Measurements from ENCODE around the gene MSRB1. TPM values are rescaled to one million over a fixed set of nuclear protein-coding genes. Genes with fewer than 3 reads are reported as not detected.

The MSRB1 gene
- total and polyA plus RNA-seq, 4 donors, result 10.0 to 25.8 (median 17.4) TPM

- no peak overlapping the region for H3K27ac ChIP-seq (ENCODE audit: low read depth, low read length)
Observed at GRCh38 chr16:1908983-1909382, 34.0 kb downstream of the MSRB1 start.

GRCh38 chr16:1908184-1908583 lies 34.8 kb downstream of the MSRB1 start:
- Histone ChIP-seq H3K36me3 (ENCODE audit: control insufficient read depth, insufficient read depth, low read length) (no peaks in the 10 kb centered on the region), H3K27ac (ENCODE audit: low read depth, low read length) (no peak overlapping the region), H3K27me3 (ENCODE audit: control insufficient read depth, insufficient read depth, low read length) (peaks cover 16% of the 10 kb centered on the region), H3K4me1 (ENCODE audit: control insufficient read depth, insufficient read depth, low read length) (peaks cover 10% of the 10 kb centered on the region), H3K4me3 (ENCODE audit: low read depth, low read length) (no peak overlapping the region), H3K9me3 (ENCODE audit: control insufficient read depth, insufficient read depth, low read length) (no peaks in the 10 kb centered on the region)
- peak in 1 of 6 donors; percentile 21 for DNase-seq (ENCODE audit: low read depth in 4 of 6, low spot score in 6 of 6)
- WGBS (ENCODE audit: insufficient coverage), result 48% methylated on average over 11 of the region's 17 CpGs

More at GRCh38 chr16:1908983-1909382, 34.0 kb downstream of the MSRB1 start:
- no peak for DNase-seq (ENCODE audit: low read depth in 4 of 6, low spot score in 6 of 6)
- Histone ChIP-seq H3K4me1 (ENCODE audit: control insufficient read depth, insufficient read depth, low read length) (peaks cover 7% of the 10 kb centered on the region), H3K4me3 (ENCODE audit: low read depth, low read length) (no peak overlapping the region), H3K27me3 (ENCODE audit: control insufficient read depth, insufficient read depth, low read length) (peaks cover 22% of the 10 kb centered on the region), H3K9me3 (ENCODE audit: control insufficient read depth, insufficient read depth, low read length) (no peaks in the 10 kb centered on the region), H3K36me3 (ENCODE audit: control insufficient read depth, insufficient read depth, low read length) (no peaks in the 10 kb centered on the region)
- 58% methylated on average over 6 of the region's 9 CpGs for WGBS (ENCODE audit: insufficient coverage)

GRCh38 chr16:1907226-1907860 lies 35.7 kb downstream of the MSRB1 start:
- H3K4me3 ChIP-seq (ENCODE audit: low read depth, low read length), result no peak overlapping the region
- 68% methylated on average over 14 of the region's 17 CpGs for WGBS (ENCODE audit: insufficient coverage)
- no peaks in the 10 kb centered on the region for H3K36me3 ChIP-seq (ENCODE audit: control insufficient read depth, insufficient read depth, low read length)
- H3K27ac ChIP-seq (ENCODE audit: low read depth, low read length), result no peak overlapping the region
- no peak for DNase-seq (ENCODE audit: low read depth in 4 of 6, low spot score in 6 of 6)
- no peaks in the 10 kb centered on the region for H3K9me3 ChIP-seq (ENCODE audit: control insufficient read depth, insufficient read depth, low read length)
- H3K27me3 ChIP-seq (ENCODE audit: control insufficient read depth, insufficient read depth, low read length), result peaks cover 16% of the 10 kb centered on the region
- H3K4me1 ChIP-seq (ENCODE audit: control insufficient read depth, insufficient read depth, low read length), result peaks cover 10% of the 10 kb centered on the region

- Histone ChIP-seq H3K27ac (ENCODE audit: low read depth, low read length) (no peak overlapping the region), H3K4me1 (ENCODE audit: control insufficient read depth, insufficient read depth, low read length) (peaks cover 10% of the 10 kb centered on the region), H3K4me3 (ENCODE audit: low read depth, low read length) (no peak overlapping the region), H3K9me3 (ENCODE audit: control insufficient read depth, insufficient read depth, low read length) (no peaks in the 10 kb centered on the region), H3K36me3 (ENCODE audit: control insufficient read depth, insufficient read depth, low read length) (no peaks in the 10 kb centered on the region), H3K27me3 (ENCODE audit: control insufficient read depth, insufficient read depth, low read length) (peaks cover 16% of the 10 kb centered on the region)
- WGBS (ENCODE audit: insufficient coverage), result 77% methylated on average over 5 of the region's 5 CpGs
- DNase-seq (ENCODE audit: low read depth in 4 of 6, low spot score in 6 of 6), result no peak
Observed at GRCh38 chr16:1906846-1907165, 36.2 kb downstream of the MSRB1 start.

GRCh38 chr16:1906055-1906845 lies 36.7 kb downstream of the MSRB1 start:
- H3K27ac ChIP-seq (ENCODE audit: low read depth, low read length), result no peak overlapping the region
- H3K27me3 ChIP-seq (ENCODE audit: control insufficient read depth, insufficient read depth, low read length), result peaks cover 16% of the 10 kb centered on the region
- no peak for DNase-seq (ENCODE audit: low read depth in 4 of 6, low spot score in 6 of 6)
- WGBS (ENCODE audit: insufficient coverage), result 59% methylated on average over 23 of the region's 31 CpGs
- H3K4me3 ChIP-seq (ENCODE audit: low read depth, low read length), result no peak overlapping the region
- peaks cover 10% of the 10 kb centered on the region for H3K4me1 ChIP-seq (ENCODE audit: control insufficient read depth, insufficient read depth, low read length)
- no peaks in the 10 kb centered on the region for H3K36me3 ChIP-seq (ENCODE audit: control insufficient read depth, insufficient read depth, low read length)
- H3K9me3 ChIP-seq (ENCODE audit: control insufficient read depth, insufficient read depth, low read length), result no peaks in the 10 kb centered on the region

- H3K4me1 ChIP-seq (ENCODE audit: control insufficient read depth, insufficient read depth, low read length), result peaks cover 10% of the 10 kb centered on the region
- no peak overlapping the region for H3K27ac ChIP-seq (ENCODE audit: low read depth, low read length)
- no peaks in the 10 kb centered on the region for H3K36me3 ChIP-seq (ENCODE audit: control insufficient read depth, insufficient read depth, low read length)
- DNase-seq (ENCODE audit: low read depth in 4 of 6, low spot score in 6 of 6), result no peak
- H3K4me3 ChIP-seq (ENCODE audit: low read depth, low read length), result no peak overlapping the region
- H3K9me3 ChIP-seq (ENCODE audit: control insufficient read depth, insufficient read depth, low read length), result no peaks in the 10 kb centered on the region
- H3K27me3 ChIP-seq (ENCODE audit: control insufficient read depth, insufficient read depth, low read length), result peaks cover 16% of the 10 kb centered on the region
- WGBS (ENCODE audit: insufficient coverage), result 74% methylated on average over 19 of the region's 22 CpGs
Observed at GRCh38 chr16:1903845-1904840, 38.9 kb downstream of the MSRB1 start.

GRCh38 chr16:1903220-1903574 lies 39.8 kb downstream of the MSRB1 start:
- Histone ChIP-seq H3K36me3 (ENCODE audit: control insufficient read depth, insufficient read depth, low read length) (no peaks in the 10 kb centered on the region), H3K4me3 (ENCODE audit: low read depth, low read length) (no peak overlapping the region), H3K27ac (ENCODE audit: low read depth, low read length) (no peak overlapping the region), H3K4me1 (ENCODE audit: control insufficient read depth, insufficient read depth, low read length) (peaks cover 10% of the 10 kb centered on the region), H3K9me3 (ENCODE audit: control insufficient read depth, insufficient read depth, low read length) (no peaks in the 10 kb centered on the region), H3K27me3 (ENCODE audit: control insufficient read depth, insufficient read depth, low read length) (peaks cover 9% of the 10 kb centered on the region)
- 49% methylated on average over 13 of the region's 13 CpGs for WGBS (ENCODE audit: insufficient coverage)
- no peak for DNase-seq (ENCODE audit: low read depth in 4 of 6, low spot score in 6 of 6)

GRCh38 chr16:1902547-1903219 lies 40.3 kb downstream of the MSRB1 start:
- peaks cover 10% of the 10 kb centered on the region for H3K4me1 ChIP-seq (ENCODE audit: control insufficient read depth, insufficient read depth, low read length)
- WGBS (ENCODE audit: insufficient coverage), result 63% methylated on average over 19 of the region's 20 CpGs
- H3K27me3 ChIP-seq (ENCODE audit: control insufficient read depth, insufficient read depth, low read length), result peaks cover 8% of the 10 kb centered on the region
- no peak for DNase-seq (ENCODE audit: low read depth in 4 of 6, low spot score in 6 of 6)
- H3K36me3 ChIP-seq (ENCODE audit: control insufficient read depth, insufficient read depth, low read length), result no peaks in the 10 kb centered on the region
- no peak overlapping the region for H3K27ac ChIP-seq (ENCODE audit: low read depth, low read length)
- H3K4me3 ChIP-seq (ENCODE audit: low read depth, low read length), result no peak overlapping the region
- no peaks in the 10 kb centered on the region for H3K9me3 ChIP-seq (ENCODE audit: control insufficient read depth, insufficient read depth, low read length)

GRCh38 chr16:1900452-1900774 lies 42.6 kb downstream of the MSRB1 start:
- H3K27me3 ChIP-seq (ENCODE audit: control insufficient read depth, insufficient read depth, low read length), result peaks cover 5% of the 10 kb centered on the region
- peaks cover 10% of the 10 kb centered on the region for H3K4me1 ChIP-seq (ENCODE audit: control insufficient read depth, insufficient read depth, low read length)
- no peak overlapping the region for H3K27ac ChIP-seq (ENCODE audit: low read depth, low read length)
- no peak overlapping the region for H3K4me3 ChIP-seq (ENCODE audit: low read depth, low read length)
- H3K36me3 ChIP-seq (ENCODE audit: control insufficient read depth, insufficient read depth, low read length), result no peaks in the 10 kb centered on the region
- DNase-seq (ENCODE audit: low read depth in 4 of 6, low spot score in 6 of 6), result no peak
- WGBS (ENCODE audit: insufficient coverage), result 84% methylated on average over 8 of the region's 9 CpGs
- no peaks in the 10 kb centered on the region for H3K9me3 ChIP-seq (ENCODE audit: control insufficient read depth, insufficient read depth, low read length)
